Osteoblast (primary cell): ENCODE measurements around the gene ASCL5. TPM values are rescaled to one million over a fixed set of nuclear protein-coding genes. Genes with fewer than 3 reads are reported as not detected.
A peak's percentile ranks its signal among the peaks of the same experiment; 100 is the strongest.

Experiments
- DNase-seq: peaks from one replicate; pipeline ENCODE4 v3.0.0; 2011; ENCODE audit warnings: low spot score, mixed read lengths; ENCODE audit not compliant: insufficient read length; ENCODE audit errors: missing footprints
- H2AFZ ChIP-seq: 2 replicates; pipeline ENCODE4 v1.6.0; 2011; ENCODE audit warnings: mild to moderate bottlenecking, low read length
- H3K27ac ChIP-seq: 2 replicates; pipeline ENCODE4 v1.5.1; 2011; ENCODE audit warnings: mild to moderate bottlenecking, low read depth, low read length, moderate library complexity
- H3K27me3 ChIP-seq: 2 replicates; pipeline ENCODE4 v1.6.0; 2012; ENCODE audit warnings: mild to moderate bottlenecking, control low read depth, inconsistent platforms, low read length, moderate library complexity; ENCODE audit not compliant: insufficient read depth
- H3K36me3 ChIP-seq: 2 replicates; pipeline ENCODE4 v1.5.1; 2011; ENCODE audit warnings: mild to moderate bottlenecking, low read length, control low read depth, moderate library complexity; ENCODE audit not compliant: insufficient read depth
- H3K4me1 ChIP-seq: 2 replicates; pipeline ENCODE4 v1.5.1; 2011; ENCODE audit warnings: mild to moderate bottlenecking, low read length, control low read depth, moderate library complexity; ENCODE audit not compliant: insufficient read depth
- H3K4me2 ChIP-seq: 2 replicates; pipeline ENCODE4 v1.6.0; 2011; ENCODE audit warnings: mild to moderate bottlenecking, low read length; ENCODE audit not compliant: insufficient read depth
- H3K4me3 ChIP-seq: fragments of 200-600 bp; sonication (generic); 3 replicates; pipeline ENCODE4 v1.5.1; 2012; ENCODE audit warnings: mild to moderate bottlenecking, low read length, inconsistent platforms; ENCODE audit not compliant: insufficient read depth
- H3K79me2 ChIP-seq: 2 replicates; pipeline ENCODE4 v1.6.0; 2012; ENCODE audit warnings: mild to moderate bottlenecking, low read length, control low read depth, inconsistent platforms; ENCODE audit not compliant: insufficient read depth
- H3K9me3 ChIP-seq: 2 replicates; pipeline ENCODE4 v1.5.1; 2011; ENCODE audit warnings: low read depth, low read length, control low read depth
- H4K20me1 ChIP-seq: 2 replicates; pipeline ENCODE4 v1.6.0; 2012; ENCODE audit warnings: mild to moderate bottlenecking, low read length, control low read depth; ENCODE audit not compliant: insufficient read depth
- total RNA-seq: library from RNA; depleted of rRNA; stranded (reverse); fragments of >200 nt; gene quantifications from 2 replicates; pipeline ENCODE4 v1.2.3, GENCODE V29; 2012
- TF ChIP-seq, protein P1 (sequence below): IDR thresholded peaks from 2 replicates; pipeline ENCODE4 v1.5.1; 2011; ENCODE audit warnings: mild to moderate bottlenecking, low read depth, low read length, moderate library complexity; ENCODE audit errors: extremely low read depth

The ASCL5 gene
- total RNA-seq, 1 donor, result not detected

GRCh38 chr1:201066986-201067385 lies 60.0 kb downstream of the ASCL5 start:
- Histone ChIP-seq H4K20me1 (no peaks in the 10 kb centered on the region), H3K4me3 (no peak overlapping the region), H3K27ac (no peak overlapping the region), H2AFZ (no peak overlapping the region), H3K4me2 (no peak overlapping the region), H3K27me3 (peaks cover 27% of the 10 kb centered on the region), H3K36me3 (no peaks in the 10 kb centered on the region), H3K79me2 (no peaks in the 10 kb centered on the region), H3K9me3 (no peaks in the 10 kb centered on the region), H3K4me1 (no peaks in the 10 kb centered on the region)
- peak; percentile 62 for DNase-seq
- TF ChIP-seq, protein P1, sequence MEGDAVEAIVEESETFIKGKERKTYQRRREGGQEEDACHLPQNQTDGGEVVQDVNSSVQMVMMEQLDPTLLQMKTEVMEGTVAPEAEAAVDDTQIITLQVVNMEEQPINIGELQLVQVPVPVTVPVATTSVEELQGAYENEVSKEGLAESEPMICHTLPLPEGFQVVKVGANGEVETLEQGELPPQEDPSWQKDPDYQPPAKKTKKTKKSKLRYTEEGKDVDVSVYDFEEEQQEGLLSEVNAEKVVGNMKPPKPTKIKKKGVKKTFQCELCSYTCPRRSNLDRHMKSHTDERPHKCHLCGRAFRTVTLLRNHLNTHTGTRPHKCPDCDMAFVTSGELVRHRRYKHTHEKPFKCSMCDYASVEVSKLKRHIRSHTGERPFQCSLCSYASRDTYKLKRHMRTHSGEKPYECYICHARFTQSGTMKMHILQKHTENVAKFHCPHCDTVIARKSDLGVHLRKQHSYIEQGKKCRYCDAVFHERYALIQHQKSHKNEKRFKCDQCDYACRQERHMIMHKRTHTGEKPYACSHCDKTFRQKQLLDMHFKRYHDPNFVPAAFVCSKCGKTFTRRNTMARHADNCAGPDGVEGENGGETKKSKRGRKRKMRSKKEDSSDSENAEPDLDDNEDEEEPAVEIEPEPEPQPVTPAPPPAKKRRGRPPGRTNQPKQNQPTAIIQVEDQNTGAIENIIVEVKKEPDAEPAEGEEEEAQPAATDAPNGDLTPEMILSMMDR, result no peak

GRCh38 chr1:201065686-201066085 lies 61.3 kb downstream of the ASCL5 start:
- TF ChIP-seq, protein P1, result no peak
- peak; percentile 72 for DNase-seq

DNA sequence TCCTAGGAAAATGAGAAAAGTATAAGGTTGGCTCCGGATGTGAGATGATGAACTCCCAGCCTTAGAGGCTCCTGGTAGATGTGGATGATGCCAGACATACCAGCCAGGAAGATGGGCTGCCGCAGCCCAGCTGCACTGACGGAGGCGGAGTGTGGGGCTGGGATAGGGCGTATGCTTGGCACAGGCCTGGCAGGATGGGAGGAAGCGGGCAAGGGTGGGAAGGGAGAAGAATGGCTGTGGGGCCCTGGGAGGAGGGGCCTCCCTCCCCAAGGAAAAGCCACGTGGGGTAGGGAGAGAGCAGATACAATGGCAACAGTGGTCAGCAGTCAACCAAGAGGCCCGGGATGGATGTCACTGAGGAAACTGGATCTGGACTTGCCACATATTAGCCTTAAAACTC lies 62.2 kb downstream of the ASCL5 start:
- H3K4me2 ChIP-seq, result no peak overlapping the region
- H3K4me1 ChIP-seq, result no peaks in the 10 kb centered on the region
- TF ChIP-seq, protein P1, result no peak
- DNase-seq, result peak; percentile 75
- no peak overlapping the region for H3K4me3 ChIP-seq
- no peak overlapping the region for H3K27ac ChIP-seq
- H3K9me3 ChIP-seq, result no peaks in the 10 kb centered on the region
- H4K20me1 ChIP-seq, result no peaks in the 10 kb centered on the region
- no peaks in the 10 kb centered on the region for H3K36me3 ChIP-seq
- H3K79me2 ChIP-seq, result no peaks in the 10 kb centered on the region
- peaks cover 18% of the 10 kb centered on the region for H3K27me3 ChIP-seq
- H2AFZ ChIP-seq, result no peak overlapping the region

More at GRCh38 chr1:201065686-201066085, 61.3 kb downstream of the ASCL5 start:
- no peaks in the 10 kb centered on the region for H3K9me3 ChIP-seq
- no peaks in the 10 kb centered on the region for H3K79me2 ChIP-seq
- no peaks in the 10 kb centered on the region for H3K4me1 ChIP-seq
- H3K27ac ChIP-seq, result no peak overlapping the region
- H4K20me1 ChIP-seq, result no peaks in the 10 kb centered on the region
- no peak overlapping the region for H3K4me2 ChIP-seq
- H2AFZ ChIP-seq, result no peak overlapping the region
- peaks cover 18% of the 10 kb centered on the region for H3K27me3 ChIP-seq
- H3K36me3 ChIP-seq, result no peaks in the 10 kb centered on the region
- no peak overlapping the region for H3K4me3 ChIP-seq

Other genes starting within 250 kb of the ASCL5 start
- under 0.01 and 0.36 TPM in 2 replicates for gene INAVA, start 232.3 kb downstream of the ASCL5 start, total RNA-seq
- under 0.01 TPM in 2 replicates for gene KIF21B, start 103.5 kb downstream of the ASCL5 start, total RNA-seq
- gene CACNA1S, start 14.8 kb downstream of the ASCL5 start, total RNA-seq, result not detected in 2 replicates
- 38.9 and 45.6 TPM in 2 replicates for gene TMEM9, start 27.3 kb upstream of the ASCL5 start, total RNA-seq
- under 0.01 TPM in 2 replicates for gene IGFN1, start 63.6 kb upstream of the ASCL5 start, total RNA-seq
- under 0.01 TPM in 2 replicates for gene PKP1, start 156.3 kb upstream of the ASCL5 start, total RNA-seq